ENCODE data around the gene FBXO10. TPM values are rescaled to one million over a fixed set of nuclear protein-coding genes. Genes with fewer than 3 reads are reported as not detected.

FBXO10 gene
- total and polyA plus RNA-seq, 2 of the 8 experiments (the other 6 are each of a cell fraction or from before 2014, with no cell fraction given), result 13.1 to 13.9 TPM

DNA sequence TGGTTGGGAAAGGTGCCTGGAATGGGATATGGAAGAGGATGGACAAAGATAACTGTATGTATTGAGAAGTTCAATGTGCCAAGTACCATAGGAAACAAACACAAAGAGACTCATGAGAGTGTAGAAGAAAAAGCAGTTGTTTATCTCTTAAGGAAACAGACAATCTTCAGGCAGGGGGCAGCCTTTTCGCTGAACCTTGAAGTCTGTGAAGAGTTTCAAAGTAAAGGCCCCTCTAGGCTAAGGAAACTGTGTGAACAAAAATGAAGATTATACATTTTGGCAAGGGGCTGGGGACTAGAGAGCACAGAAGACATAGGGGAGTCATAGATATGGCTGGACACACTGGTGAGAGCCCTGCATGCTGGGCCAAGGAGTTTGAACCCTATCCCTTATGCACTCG lies 47.1 kb upstream of the FBXO10 start (continued):
- no peak for TF ChIP-seq TCF12 (IDR thresholded peaks at IDR 0.05; ENCODE audit: low read depth, low read length)
- TF ChIP-seq YY1 (IDR thresholded peaks at IDR 0.05; ENCODE audit: low read depth, low read length), result no peak
- TF ChIP-seq, protein P1, sequence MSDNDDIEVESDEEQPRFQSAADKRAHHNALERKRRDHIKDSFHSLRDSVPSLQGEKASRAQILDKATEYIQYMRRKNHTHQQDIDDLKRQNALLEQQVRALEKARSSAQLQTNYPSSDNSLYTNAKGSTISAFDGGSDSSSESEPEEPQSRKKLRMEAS (IDR thresholded peaks at IDR 0.05), result no peak
